Epithelial cell of esophagus (primary cell): ENCODE data around the gene GLG1.

Source experiments
- DNase-seq: peaks from one replicate; pipeline ENCODE4 v3.0.0; 2010; ENCODE audit warnings: low read depth
- H3K4me3 ChIP-seq: 2 replicates; pipeline ENCODE4 v1.5.1; 2011; ENCODE audit warnings: mild to moderate bottlenecking, low read length, control low read depth
- CTCF ChIP-seq: IDR thresholded peaks from 2 replicates; pipeline ENCODE4 v1.5.1; 2011; ENCODE audit warnings: low read depth, mild to moderate bottlenecking, low read length, control low read depth, inconsistent platforms; ENCODE audit not compliant: insufficient read depth; ENCODE audit errors: missing control alignments

GLG1 gene

GRCh38 chr16:74608944-74609343 lies 2.0 kb upstream of the GLG1 start:
- DNase-seq: no peak
- H3K4me3 ChIP-seq: no peak overlapping the region
- no peak for TF ChIP-seq CTCF

GRCh38 chr16:74608381-74608780 lies 1.5 kb upstream of the GLG1 start:
- H3K4me3 ChIP-seq: no peak overlapping the region
- TF ChIP-seq CTCF: no peak
- no peak for DNase-seq

GRCh38 chr16:74607962-74608356 lies 1.0 kb upstream of the GLG1 start:
- no peak for TF ChIP-seq CTCF
- H3K4me3 ChIP-seq: no peak overlapping the region
- DNase-seq: no peak

- peak overlapping the region; percentile 88 for H3K4me3 ChIP-seq
- no peak for TF ChIP-seq CTCF
- DNase-seq: no peak
Measured at GRCh38 chr16:74607310-74607961, 522 bp upstream of the GLG1 start.

- H3K4me3 ChIP-seq: peak overlapping the region; percentile 88
- no peak for TF ChIP-seq CTCF
- no peak for DNase-seq
Measured at GRCh38 chr16:74605746-74606520, 981 bp downstream of the GLG1 start.

GRCh38 chr16:74605332-74605731 lies 1.6 kb downstream of the GLG1 start:
- peak overlapping the region; percentile 88 for H3K4me3 ChIP-seq
- DNase-seq: no peak
- no peak for TF ChIP-seq CTCF
